ENCODE measurements around the gene GDNF.
"Not testable (repeated sequence)": the region's sequence is repeated elsewhere in the genome, so short reads cannot be mapped to it uniquely, and the experiment has no call there.

The GDNF gene

GRCh38 chr5:37839407-37840052 is at the start of gene GDNF:
TSS of gene GDNF (minus strand) at chr5:37840041. CDS start at chr5:37834796, 5,245 bp downstream.
- DNase-seq (ENCODE audit: insufficient read length, low spot score) (no peak), FAIRE-seq (no peak)

- FAIRE-seq (no peak), DNase-seq (ENCODE audit: insufficient read length, low spot score) (no peak)
These were observed 48.6 kb upstream of the GDNF start for GRCh38 chr5:37888476-37888875.

GRCh38 chr5:37886242-37886905 is 46.5 kb upstream of the GDNF start:
- FAIRE-seq = no peak
- no peak for DNase-seq (ENCODE audit: insufficient read length, low spot score)

GRCh38 chr5:37882636-37883035 is 42.8 kb upstream of the GDNF start:
- DNase-seq (ENCODE audit: insufficient read length, low spot score) = no peak
- FAIRE-seq = no peak

GRCh38 chr5:37881359-37881758 is 41.5 kb upstream of the GDNF start:
- FAIRE-seq = no peak
- no peak for DNase-seq (ENCODE audit: insufficient read length, low spot score)

GRCh38 chr5:37876943-37877342 is 37.1 kb upstream of the GDNF start:
- FAIRE-seq = no peak
- no peak for DNase-seq (ENCODE audit: insufficient read length, low spot score)

- DNase-seq (ENCODE audit: insufficient read length, low spot score) (no peak), FAIRE-seq (no peak)
These were observed 36.4 kb upstream of the GDNF start for GRCh38 chr5:37876245-37876644.

- DNase-seq (ENCODE audit: insufficient read length, low spot score) (no peak), FAIRE-seq (no peak)
These were observed 35.4 kb upstream of the GDNF start for GRCh38 chr5:37875051-37875787.

GRCh38 chr5:37873988-37874387 is 34.1 kb upstream of the GDNF start:
- FAIRE-seq = no peak
- no peak for DNase-seq (ENCODE audit: insufficient read length, low spot score)

- FAIRE-seq (no peak), DNase-seq (ENCODE audit: insufficient read length, low spot score) (no peak)
These were observed 31.4 kb upstream of the GDNF start for GRCh38 chr5:37871023-37871815.

- no peak for DNase-seq (ENCODE audit: insufficient read length, low spot score)
- FAIRE-seq = no peak
These were observed 29.4 kb upstream of the GDNF start for GRCh38 chr5:37869216-37869615.

GRCh38 chr5:37867654-37868053 is 27.8 kb upstream of the GDNF start:
- FAIRE-seq = no peak
- no peak for DNase-seq (ENCODE audit: insufficient read length, low spot score)

GRCh38 chr5:37862907-37863306 is 23.1 kb upstream of the GDNF start:
- DNase-seq (ENCODE audit: insufficient read length, low spot score); FAIRE-seq: not testable (repeated sequence)

GRCh38 chr5:37860206-37860605 is 20.4 kb upstream of the GDNF start:
- FAIRE-seq (no peak), DNase-seq (ENCODE audit: insufficient read length, low spot score) (no peak)

- DNase-seq (ENCODE audit: insufficient read length, low spot score) (no peak), FAIRE-seq (peak; percentile 56)
These were observed 20.0 kb upstream of the GDNF start for GRCh38 chr5:37859805-37860204.

GRCh38 chr5:37858250-37858649 is 18.4 kb upstream of the GDNF start:
- FAIRE-seq = no peak
- DNase-seq (ENCODE audit: insufficient read length, low spot score) = no peak

- DNase-seq (ENCODE audit: insufficient read length, low spot score) (no peak), FAIRE-seq (no peak)
These were observed 17.9 kb upstream of the GDNF start for GRCh38 chr5:37857696-37858095.

- DNase-seq (ENCODE audit: insufficient read length, low spot score) (no peak), FAIRE-seq (no peak)
These were observed 15.6 kb upstream of the GDNF start for GRCh38 chr5:37855438-37855837.

- FAIRE-seq (no peak), DNase-seq (ENCODE audit: insufficient read length, low spot score) (no peak)
These were observed 11.5 kb upstream of the GDNF start for GRCh38 chr5:37851305-37851704.

- no peak for FAIRE-seq
These were observed 10.5 kb upstream of the GDNF start for GRCh38 chr5:37850226-37850865.

GRCh38 chr5:37849641-37850040 is 9.8 kb upstream of the GDNF start:
- FAIRE-seq = no peak
- DNase-seq (ENCODE audit: insufficient read length, low spot score) = no peak

More at GRCh38 chr5:37850226-37850865, 10.5 kb upstream of the GDNF start:
- DNase-seq (ENCODE audit: insufficient read length, low spot score) = no peak
